Uterus (tissue), 4 donors: ENCODE data around the gene PLXNA4. TPM values are rescaled to one million over a fixed set of nuclear protein-coding genes. Genes with fewer than 3 reads are reported as not detected.

Experiments
- DNase-seq, 2 donors: peaks; one replicate each; pipeline ENCODE4 v3.0.0-alpha.2; 2019 to 2020
- H3K27ac ChIP-seq, 2 donors: fragments of 200-600 bp; sonication (generic); 1 replicate in 1 of 2; 2 replicates in 1 of 2; pipeline ENCODE4 v1.5.1; 2016 to 2018
- H3K27me3 ChIP-seq, 2 donors: fragments of 200-600 bp; sonication (generic); one replicate each; pipeline ENCODE4 v1.5.1; 2018 to 2019; ENCODE audit warnings: control low read depth in 1 of 2
- H3K36me3 ChIP-seq, 2 donors: fragments of 200-600 bp; sonication (generic); one replicate each; pipeline ENCODE4 v1.5.1; 2019; ENCODE audit warnings: control low read depth in 1 of 2
- H3K4me1 ChIP-seq, 2 donors: fragments of 200-600 bp; sonication (generic); one replicate each; pipeline ENCODE4 v1.5.1; 2018 to 2019; ENCODE audit warnings: control low read depth in 1 of 2
- H3K4me3 ChIP-seq, 2 donors: fragments of 200-600 bp; sonication (generic); 1 replicate in 1 of 2; 2 replicates in 1 of 2; pipeline ENCODE4 v1.5.1; 2018 to 2019; ENCODE audit warnings: mild to moderate bottlenecking in 1 of 2
- H3K9me3 ChIP-seq, 2 donors: fragments of 200-600 bp; sonication (generic); one replicate each; pipeline ENCODE4 v1.5.1; 2019; ENCODE audit warnings: control low read depth in 1 of 2
- POLR2A ChIP-seq, 2 donors: fragments of 450-650 bp; IDR thresholded peaks; one replicate each; pipeline ENCODE4 v1.6.1; 2016; ENCODE audit warnings: antibody characterized with exemption in 2 of 2, mild to moderate bottlenecking in 1 of 2, moderate library complexity in 1 of 2
- intact Hi-C: fragments of 100-400 bp; cut with DNase I; formaldehyde crosslinking; loops from one replicate; pipeline ENCODE4 v1.15.1; 2023; ENCODE audit warnings: low total_unique reads
- total RNA-seq, 4 donors: library from RNA; depleted of rRNA in 3 of 4; stranded (reverse); fragments of >200 nt in 3 of 4; gene quantifications; one replicate each; pipeline versions ENCODE4 v1.1.0 to v1.2.4, GENCODE V29; 2014 to 2023
- TF ChIP-seq, protein P1 (sequence below), 4 experiments: fragments of 200-600 bp in 2 of 4; fragments of 450-650 bp in 2 of 4; sonication (generic) in 2 of 4; IDR thresholded peaks; one replicate each; pipeline ENCODE4 v1.5.1; 2016 to 2019; ENCODE audit warnings: antibody characterized with exemption in 4 of 4, mild to moderate bottlenecking in 2 of 4, moderate library complexity in 1 of 4
- donor health status: DM: yes; HTN: yes; CAD: no.

Gene PLXNA4
- total RNA-seq, 4 donors from 2014 or later: 4.1 to 16.5 (median 7.7) TPM

- Histone ChIP-seq H3K27me3 (no peaks in the 10 kb centered on the region), H3K4me3 (no peak overlapping the region), H3K36me3 (no peaks in the 10 kb centered on the region), H3K27ac (no peak overlapping the region), H3K9me3 (no peaks in the 10 kb centered on the region), H3K4me1 (no peaks in the 10 kb centered on the region)
- no peak for DNase-seq
- TF ChIP-seq POLR2A (IDR thresholded peaks at IDR 0.05): no peak
- TF ChIP-seq, protein P1, sequence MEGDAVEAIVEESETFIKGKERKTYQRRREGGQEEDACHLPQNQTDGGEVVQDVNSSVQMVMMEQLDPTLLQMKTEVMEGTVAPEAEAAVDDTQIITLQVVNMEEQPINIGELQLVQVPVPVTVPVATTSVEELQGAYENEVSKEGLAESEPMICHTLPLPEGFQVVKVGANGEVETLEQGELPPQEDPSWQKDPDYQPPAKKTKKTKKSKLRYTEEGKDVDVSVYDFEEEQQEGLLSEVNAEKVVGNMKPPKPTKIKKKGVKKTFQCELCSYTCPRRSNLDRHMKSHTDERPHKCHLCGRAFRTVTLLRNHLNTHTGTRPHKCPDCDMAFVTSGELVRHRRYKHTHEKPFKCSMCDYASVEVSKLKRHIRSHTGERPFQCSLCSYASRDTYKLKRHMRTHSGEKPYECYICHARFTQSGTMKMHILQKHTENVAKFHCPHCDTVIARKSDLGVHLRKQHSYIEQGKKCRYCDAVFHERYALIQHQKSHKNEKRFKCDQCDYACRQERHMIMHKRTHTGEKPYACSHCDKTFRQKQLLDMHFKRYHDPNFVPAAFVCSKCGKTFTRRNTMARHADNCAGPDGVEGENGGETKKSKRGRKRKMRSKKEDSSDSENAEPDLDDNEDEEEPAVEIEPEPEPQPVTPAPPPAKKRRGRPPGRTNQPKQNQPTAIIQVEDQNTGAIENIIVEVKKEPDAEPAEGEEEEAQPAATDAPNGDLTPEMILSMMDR (IDR thresholded peaks at IDR 0.05): no peak
- intact Hi-C loops: no loop called here
Measured at GRCh38 chr7:132407764-132408163, 168.5 kb downstream of the PLXNA4 start.

GRCh38 chr7:132406039-132406438 lies 170.2 kb downstream of the PLXNA4 start:
- Histone ChIP-seq H3K9me3 (no peaks in the 10 kb centered on the region), H3K27ac (no peak overlapping the region), H3K27me3 (no peaks in the 10 kb centered on the region), H3K4me3 (no peak overlapping the region), H3K36me3 (no peaks in the 10 kb centered on the region), H3K4me1 (no peaks in the 10 kb centered on the region)
- TF ChIP-seq POLR2A (IDR thresholded peaks at IDR 0.05): no peak
- TF ChIP-seq, protein P1 (IDR thresholded peaks at IDR 0.05): no peak
- DNase-seq: no peak
- intact Hi-C loops: no loop called here

- H3K27me3 ChIP-seq: no peaks in the 10 kb centered on the region
- TF ChIP-seq, protein P1 (IDR thresholded peaks at IDR 0.05): no peak
- TF ChIP-seq POLR2A (IDR thresholded peaks at IDR 0.05): no peak
- no peaks in the 10 kb centered on the region for H3K4me1 ChIP-seq
- no peaks in the 10 kb centered on the region for H3K9me3 ChIP-seq
- DNase-seq: no peak
- intact Hi-C loops: no loop called here
- H3K36me3 ChIP-seq: no peaks in the 10 kb centered on the region
- no peak overlapping the region for H3K4me3 ChIP-seq
- H3K27ac ChIP-seq: peak overlapping the region in 1 of 2 donors; percentile 65
Measured at GRCh38 chr7:132404261-132404660, 172.0 kb downstream of the PLXNA4 start.

DNA sequence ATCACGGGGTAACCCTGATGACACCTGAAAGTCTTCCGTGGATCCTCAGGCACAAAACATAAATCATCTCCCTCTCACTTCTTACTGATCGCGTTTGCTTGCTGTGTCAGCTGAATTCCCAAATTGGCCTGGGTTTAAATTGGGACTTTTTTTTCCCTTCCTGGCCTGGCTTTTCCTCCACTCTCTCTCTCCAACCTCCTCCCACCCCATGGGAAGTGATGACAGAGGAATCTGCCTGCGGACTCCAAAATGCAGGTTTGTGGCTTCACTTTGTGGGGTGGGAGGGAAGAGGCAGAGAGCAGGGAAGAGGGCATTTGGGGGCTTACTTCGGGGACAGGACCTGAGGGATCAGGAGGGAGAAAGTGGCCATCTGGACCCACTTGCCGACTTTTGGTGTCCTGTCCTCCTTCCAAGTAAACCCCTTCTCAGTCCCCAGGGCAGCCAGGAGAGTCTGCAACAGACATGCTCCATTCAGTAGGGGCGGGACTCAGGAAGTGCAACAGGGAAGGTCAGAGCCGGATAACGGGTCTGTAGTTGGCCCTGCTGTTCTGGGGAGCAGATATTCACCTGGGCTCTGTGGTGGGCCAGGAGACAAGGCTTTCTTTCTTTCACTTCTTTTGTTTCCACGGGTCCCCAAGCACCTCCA lies 172.7 kb downstream of the PLXNA4 start:
- no peaks in the 10 kb centered on the region for H3K36me3 ChIP-seq
- peak in 1 of 2 donors; percentile 34 for DNase-seq
- H3K4me3 ChIP-seq: no peak overlapping the region
- no peaks in the 10 kb centered on the region for H3K9me3 ChIP-seq
- no peaks in the 10 kb centered on the region for H3K4me1 ChIP-seq
- TF ChIP-seq POLR2A (IDR thresholded peaks at IDR 0.05): no peak
- TF ChIP-seq, protein P1 (IDR thresholded peaks at IDR 0.05): no peak
- H3K27me3 ChIP-seq: no peaks in the 10 kb centered on the region
- H3K27ac ChIP-seq: peak overlapping the region in 1 of 2 donors; percentile 65
- intact Hi-C loops: no loop called here

DNA sequence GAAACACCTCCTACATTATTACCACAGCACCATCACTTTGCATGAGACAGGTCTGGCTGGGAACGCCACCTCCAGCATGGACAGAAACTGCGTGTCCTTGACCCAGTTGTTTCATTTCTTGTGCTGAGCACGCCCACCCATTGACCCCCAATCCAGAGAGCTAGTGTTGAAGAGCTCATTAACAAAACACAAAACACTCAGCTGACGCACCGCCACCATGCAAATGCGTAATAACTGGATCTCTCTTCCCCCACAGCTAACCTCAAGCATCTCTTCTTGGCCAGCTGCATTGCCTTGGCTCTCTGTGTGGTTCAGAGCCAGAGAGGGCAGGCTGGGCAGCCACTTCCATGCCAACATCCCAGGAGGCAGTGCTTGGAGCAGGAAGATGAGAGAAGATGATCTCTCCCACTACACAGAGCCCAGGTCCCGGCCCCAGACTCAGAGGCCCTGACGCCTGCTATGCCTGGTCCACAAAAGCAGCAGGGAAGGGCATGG lies 173.5 kb downstream of the PLXNA4 start:
- DNase-seq: peak; percentile 44 to 54
- TF ChIP-seq, protein P1 (IDR thresholded peaks at IDR 0.05): no peak
- TF ChIP-seq POLR2A (IDR thresholded peaks at IDR 0.05): no peak
- Histone ChIP-seq H3K9me3 (no peaks in the 10 kb centered on the region), H3K27ac (peak overlapping the region in 1 of 2 donors; percentile 65), H3K4me1 (no peaks in the 10 kb centered on the region), H3K4me3 (no peak overlapping the region), H3K27me3 (no peaks in the 10 kb centered on the region), H3K36me3 (no peaks in the 10 kb centered on the region)
- intact Hi-C loops: no loop called here
